ENCODE measurements around the gene ACSL3. TPM values are rescaled to one million over a fixed set of nuclear protein-coding genes. Genes with fewer than 3 reads are reported as not detected.

Gene ACSL3
- total RNA-seq, 2 donors from 2014 or later = 37.8 to 38.1 TPM

- no peak for ATAC-seq
- intact Hi-C loops (cut with DNase I) = no loop called here
Measured at GRCh38 chr2:222946700-222947287, 86.0 kb downstream of the ACSL3 start.

DNA sequence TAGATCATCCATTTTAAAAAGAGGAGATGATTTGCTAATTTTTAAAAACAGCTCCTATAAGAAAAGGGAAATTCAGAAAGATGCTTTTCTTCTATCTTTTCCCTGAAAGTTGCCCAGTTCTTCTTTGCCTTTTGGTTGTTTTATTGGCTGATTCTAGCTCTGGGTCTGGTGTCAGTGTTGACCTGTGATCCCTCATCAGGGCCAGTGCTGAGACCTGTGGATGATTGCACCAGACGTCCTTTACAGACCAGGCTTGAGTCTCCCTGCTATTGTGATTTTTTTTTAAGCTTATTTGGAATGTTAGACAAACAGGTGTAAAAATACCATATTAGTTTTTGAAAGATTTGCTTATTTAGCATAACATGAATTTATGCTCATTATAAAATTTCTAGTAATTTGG, 88.2 kb downstream of the ACSL3 start:
- intact Hi-C loops (cut with DNase I) = no loop called here
- no peak for ATAC-seq
- no peak for DNase-seq

More at GRCh38 chr2:222946700-222947287, 86.0 kb downstream of the ACSL3 start:
- no peak for DNase-seq

GRCh38 chr2:222949690-222950323, 89.0 kb downstream of the ACSL3 start:
- ATAC-seq (no peak), DNase-seq (no peak)
- intact Hi-C loops (cut with DNase I) = no loop called here

DNA sequence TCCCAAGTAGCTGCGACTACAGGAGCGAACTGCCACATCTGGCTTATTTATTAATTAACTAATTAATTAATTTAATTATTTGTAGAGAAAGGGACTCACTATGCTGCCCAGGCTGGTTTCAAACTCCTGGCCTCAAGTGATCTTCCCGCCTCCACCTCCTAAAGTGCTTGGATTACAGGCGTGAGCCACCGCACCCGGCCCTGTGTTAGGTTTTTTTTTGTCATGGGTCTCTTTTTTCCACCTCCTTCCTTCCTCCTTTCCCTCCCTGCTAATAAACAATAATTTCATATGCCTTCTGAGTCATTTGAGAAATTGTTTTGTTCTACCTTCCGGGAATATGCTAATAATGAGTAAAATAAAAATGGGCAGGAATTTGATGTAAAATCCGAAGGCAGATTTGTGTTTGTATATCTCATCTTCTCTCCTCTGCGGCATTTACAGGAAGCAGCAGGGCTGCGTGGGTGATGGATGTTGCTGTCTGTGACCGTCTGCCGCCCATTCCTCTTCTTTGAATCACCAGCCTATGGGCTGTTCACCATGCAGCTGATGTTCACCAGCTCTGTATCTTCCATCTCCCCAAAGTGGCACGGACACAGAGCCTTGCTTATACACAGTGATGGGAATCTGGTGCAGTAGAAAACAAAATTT, 89.9 kb downstream of the ACSL3 start:
- peak in 1 of 2 donors; percentile 57 for ATAC-seq
- no peak for DNase-seq
- intact Hi-C loops (cut with DNase I) = no loop called here

DNA sequence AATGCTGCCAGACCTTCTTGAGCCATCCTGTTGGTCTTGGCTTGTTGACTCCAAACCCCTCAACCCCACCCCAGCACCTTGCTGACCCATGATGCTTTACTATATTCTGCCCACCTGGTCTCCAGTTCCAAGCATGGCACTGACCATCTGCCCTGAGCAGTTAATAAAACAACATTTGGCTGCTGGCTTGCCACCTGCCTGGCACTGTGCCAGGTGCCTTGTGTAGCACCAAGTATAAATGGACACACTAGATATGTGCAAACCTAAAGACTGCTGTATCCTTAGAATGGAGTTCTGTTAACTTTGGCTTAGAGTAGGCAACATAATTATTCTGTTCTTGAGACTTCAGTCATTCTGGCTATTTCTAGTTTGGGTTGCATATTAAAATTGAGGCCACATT, 91.4 kb downstream of the ACSL3 start:
- DNase-seq = no peak
- no peak for ATAC-seq
- intact Hi-C loops (cut with DNase I) = no loop called here

DNA sequence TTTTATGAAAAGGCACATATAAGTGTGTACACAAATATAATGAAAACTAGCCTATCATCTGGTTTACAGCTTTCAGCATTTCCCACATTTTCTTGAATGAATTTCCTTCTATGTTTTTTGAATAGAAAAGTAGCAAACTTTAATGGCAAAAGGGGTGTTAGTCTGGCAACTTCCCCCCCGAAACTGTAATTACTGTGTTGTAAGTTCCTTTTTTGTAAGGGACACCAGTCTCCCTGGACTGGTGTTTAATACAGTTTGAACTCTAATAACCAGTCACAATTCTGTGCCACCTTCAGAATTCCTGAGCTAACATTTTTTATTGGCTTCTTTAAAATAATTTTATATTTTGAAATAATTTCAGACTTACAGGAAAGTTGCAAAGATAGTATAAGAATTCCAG, 94.2 kb downstream of the ACSL3 start:
- DNase-seq (no peak), ATAC-seq (no peak)
- intact Hi-C loops (cut with DNase I) = no loop called here

DNA sequence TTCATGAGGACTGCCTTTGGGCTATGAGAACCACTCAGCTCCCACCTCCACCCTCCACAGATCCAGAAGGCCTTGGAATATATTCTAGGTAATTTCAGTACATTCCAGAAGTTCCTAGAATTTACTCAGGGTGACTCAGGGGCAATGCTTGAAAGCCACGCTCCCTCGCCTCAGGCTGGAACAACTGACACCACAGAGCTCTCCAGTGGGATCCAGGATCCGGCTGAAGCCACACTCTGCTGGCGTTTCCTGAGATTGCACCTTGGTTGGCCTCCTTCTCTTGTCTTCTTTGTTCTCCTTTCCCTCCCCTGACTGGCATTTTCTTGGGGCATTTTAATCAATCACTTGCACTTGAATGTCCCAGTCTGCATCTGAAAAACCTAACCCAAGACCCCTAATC, 98.5 kb downstream of the ACSL3 start:
- DNase-seq (no peak), ATAC-seq (peak in 1 of 2 donors; percentile 16)
- intact Hi-C loops (cut with DNase I) = no loop called here

GRCh38 chr2:222960126-222960525, 99.3 kb downstream of the ACSL3 start:
- DNase-seq (no peak), ATAC-seq (no peak)
- intact Hi-C loops (cut with DNase I) = no loop called here

- ATAC-seq (no peak), DNase-seq (no peak)
- intact Hi-C loops (cut with DNase I) = no loop called here
Measured at GRCh38 chr2:222963641-222964040, 102.8 kb downstream of the ACSL3 start.

DNA sequence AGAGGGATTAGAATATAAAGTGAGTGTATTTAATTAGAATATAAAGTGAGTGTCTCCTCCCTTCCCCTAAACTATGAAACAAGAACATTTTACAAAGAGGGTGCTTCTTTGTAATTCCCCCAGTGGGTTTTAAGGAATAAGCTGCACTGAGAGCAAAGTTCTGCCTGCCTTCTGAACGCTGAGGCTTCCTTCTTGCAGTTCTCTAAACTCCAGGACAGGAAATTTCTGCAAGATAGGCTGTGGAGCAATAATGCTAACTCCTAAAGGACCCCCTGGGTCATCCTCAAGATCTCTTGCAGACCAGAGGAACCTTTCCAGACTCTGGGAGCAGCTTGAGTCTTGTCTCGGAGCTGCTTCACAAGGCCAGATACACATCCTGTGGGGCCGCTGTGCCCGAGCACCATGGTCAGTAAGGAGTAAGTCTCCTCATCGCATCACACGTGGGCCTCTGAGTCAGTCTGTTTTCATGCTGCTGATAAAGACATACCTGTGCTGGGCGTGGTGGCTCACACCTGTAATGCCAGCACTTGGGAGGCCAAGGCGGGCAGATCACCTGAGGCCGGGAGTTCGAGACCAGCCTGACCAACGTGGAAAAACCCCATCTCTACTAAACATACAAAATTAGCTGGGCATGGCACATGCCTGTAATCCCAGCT, 103.7 kb downstream of the ACSL3 start:
- intact Hi-C loops (cut with DNase I) = no loop called here
- DNase-seq (no peak), ATAC-seq (no peak)

GRCh38 chr2:222965555-222965954, 104.7 kb downstream of the ACSL3 start:
- DNase-seq (no peak), ATAC-seq (no peak)
- intact Hi-C loops (cut with DNase I) = no loop called here

DNA sequence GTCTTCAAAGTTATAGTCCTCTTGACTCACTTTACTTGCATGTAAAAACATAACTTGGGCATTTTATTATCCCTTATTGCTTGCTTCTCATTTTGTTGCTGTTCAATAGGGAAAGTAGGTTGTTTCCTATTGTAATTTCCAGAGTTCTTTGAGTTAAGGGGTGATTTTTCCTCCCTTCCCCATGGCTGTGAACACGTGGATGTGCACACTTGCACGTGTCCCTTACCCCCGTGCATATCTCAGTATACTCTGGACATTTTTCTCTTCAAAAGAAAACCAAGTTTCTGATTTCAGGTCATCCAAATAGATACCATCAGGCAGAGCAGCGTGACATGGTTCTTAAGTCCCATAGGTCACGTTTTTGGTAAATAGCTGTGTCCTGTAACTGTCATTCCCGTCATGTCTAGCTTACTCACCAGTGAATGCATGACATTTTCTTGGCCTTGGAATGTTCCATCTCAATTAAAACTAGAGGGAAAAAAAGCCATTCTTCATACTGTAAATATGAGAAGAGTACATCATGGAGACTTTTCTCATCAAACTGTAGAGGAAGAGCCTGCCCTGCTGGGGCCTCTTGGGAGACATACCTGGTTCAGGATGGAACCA, 107.8 kb downstream of the ACSL3 start:
- DNase-seq = no peak
- no peak for ATAC-seq
- intact Hi-C loops (cut with DNase I) = no loop called here

- ATAC-seq (no peak), DNase-seq (no peak)
- intact Hi-C loops (cut with DNase I) = no loop called here
Measured at GRCh38 chr2:222969491-222969890, 108.7 kb downstream of the ACSL3 start.

GRCh38 chr2:222972420-222972819, 111.6 kb downstream of the ACSL3 start:
- intact Hi-C loops (cut with DNase I) = loop anchor here in 1 of 2 donors (2.0 kb wide), 1 partner anchor 826 kb away; no protein-coding TSS in a partner anchor
- no peak for DNase-seq
- ATAC-seq = no peak

DNA sequence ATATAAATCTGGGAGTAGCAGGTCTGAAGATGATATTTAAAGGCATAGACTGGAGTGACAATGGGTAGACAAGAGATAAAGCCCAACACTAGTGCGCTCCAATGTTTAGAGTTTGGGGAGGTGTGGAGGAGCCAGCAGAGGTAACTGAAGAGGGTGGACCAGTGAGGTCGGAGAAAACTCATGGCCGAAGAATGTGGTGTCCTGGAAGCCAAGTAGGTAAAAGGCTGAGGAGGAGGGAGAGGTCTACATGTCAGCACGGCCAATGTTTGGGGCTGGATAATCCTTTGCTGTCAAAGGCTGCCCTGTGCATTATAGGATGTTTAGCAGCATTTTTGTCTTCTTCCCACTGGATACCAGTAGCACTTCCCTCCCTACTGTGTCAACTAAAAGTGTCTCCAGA, 112.4 kb downstream of the ACSL3 start:
- intact Hi-C loops (cut with DNase I) = loop anchor here in 1 of 2 donors (2.0 kb wide), 1 partner anchor 826 kb away; no protein-coding TSS in a partner anchor
- peak in 1 of 2 donors; percentile 84 for ATAC-seq
- DNase-seq = no peak

DNA sequence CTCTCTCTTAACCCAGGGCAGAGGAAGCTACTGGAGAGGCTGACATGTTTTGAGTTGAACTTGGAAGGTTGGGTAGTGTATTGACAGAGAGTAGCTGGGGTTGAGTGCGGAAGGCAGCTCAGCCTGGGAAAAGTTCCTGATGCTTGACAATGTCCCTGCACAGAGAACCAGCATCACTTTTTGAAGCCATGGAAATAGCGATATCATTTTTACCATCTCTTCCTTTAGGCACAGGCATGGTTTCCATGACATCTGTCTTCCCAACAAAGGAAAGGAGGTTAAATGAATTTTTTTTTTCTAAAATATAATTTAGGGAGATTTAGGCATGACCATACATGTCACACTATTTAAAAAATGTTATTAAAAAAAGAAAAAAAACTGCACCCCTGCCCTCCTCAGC, 112.9 kb downstream of the ACSL3 start:
- intact Hi-C loops (cut with DNase I) = loop anchor here in 1 of 2 donors (2.0 kb wide), 1 partner anchor 825 kb away; no protein-coding TSS in a partner anchor
- no peak for DNase-seq
- no peak for ATAC-seq

GRCh38 chr2:222976521-222977061, 115.8 kb downstream of the ACSL3 start:
- no peak for DNase-seq
- intact Hi-C loops (cut with DNase I) = no loop called here
- no peak for ATAC-seq

- ATAC-seq (no peak), DNase-seq (no peak)
- intact Hi-C loops (cut with DNase I) = no loop called here
Measured at GRCh38 chr2:222977121-222977520, 116.3 kb downstream of the ACSL3 start.

- no peak for ATAC-seq
- DNase-seq = no peak
- intact Hi-C loops (cut with DNase I) = no loop called here
Measured at GRCh38 chr2:222978850-222979249, 118.0 kb downstream of the ACSL3 start.
